Measurements from ENCODE around the gene TNFRSF12A. TPM values are rescaled to one million over a fixed set of nuclear protein-coding genes. Genes with fewer than 3 reads are reported as not detected.

TNFRSF12A gene
- total and polyA plus RNA-seq, 9 of the 15 experiments (the other 6 are each of a cell fraction or from before 2014, with no cell fraction given), result 0.41 to 61.8 (median 26.5) TPM

DNA sequence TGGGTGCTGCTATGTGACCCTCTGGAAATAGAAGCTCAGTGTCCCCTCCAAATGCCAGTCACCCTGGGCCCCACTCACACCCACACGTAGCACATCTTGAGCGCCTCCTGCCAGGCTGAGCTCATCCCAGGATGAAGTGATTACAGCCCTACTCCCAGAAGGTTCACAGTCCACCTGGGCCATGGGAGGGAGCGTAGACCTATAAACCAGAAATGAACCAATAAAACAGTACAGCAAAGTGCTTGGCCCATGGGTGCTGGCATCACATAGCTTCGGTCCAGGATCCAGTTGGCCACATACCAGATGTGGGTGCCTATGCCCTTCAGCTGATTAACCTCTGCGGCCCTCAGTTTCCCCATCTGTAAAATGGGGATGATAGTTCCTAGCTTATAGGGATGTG lies 18.7 kb downstream of the TNFRSF12A start (continued):
- TF ChIP-seq, protein P1, sequence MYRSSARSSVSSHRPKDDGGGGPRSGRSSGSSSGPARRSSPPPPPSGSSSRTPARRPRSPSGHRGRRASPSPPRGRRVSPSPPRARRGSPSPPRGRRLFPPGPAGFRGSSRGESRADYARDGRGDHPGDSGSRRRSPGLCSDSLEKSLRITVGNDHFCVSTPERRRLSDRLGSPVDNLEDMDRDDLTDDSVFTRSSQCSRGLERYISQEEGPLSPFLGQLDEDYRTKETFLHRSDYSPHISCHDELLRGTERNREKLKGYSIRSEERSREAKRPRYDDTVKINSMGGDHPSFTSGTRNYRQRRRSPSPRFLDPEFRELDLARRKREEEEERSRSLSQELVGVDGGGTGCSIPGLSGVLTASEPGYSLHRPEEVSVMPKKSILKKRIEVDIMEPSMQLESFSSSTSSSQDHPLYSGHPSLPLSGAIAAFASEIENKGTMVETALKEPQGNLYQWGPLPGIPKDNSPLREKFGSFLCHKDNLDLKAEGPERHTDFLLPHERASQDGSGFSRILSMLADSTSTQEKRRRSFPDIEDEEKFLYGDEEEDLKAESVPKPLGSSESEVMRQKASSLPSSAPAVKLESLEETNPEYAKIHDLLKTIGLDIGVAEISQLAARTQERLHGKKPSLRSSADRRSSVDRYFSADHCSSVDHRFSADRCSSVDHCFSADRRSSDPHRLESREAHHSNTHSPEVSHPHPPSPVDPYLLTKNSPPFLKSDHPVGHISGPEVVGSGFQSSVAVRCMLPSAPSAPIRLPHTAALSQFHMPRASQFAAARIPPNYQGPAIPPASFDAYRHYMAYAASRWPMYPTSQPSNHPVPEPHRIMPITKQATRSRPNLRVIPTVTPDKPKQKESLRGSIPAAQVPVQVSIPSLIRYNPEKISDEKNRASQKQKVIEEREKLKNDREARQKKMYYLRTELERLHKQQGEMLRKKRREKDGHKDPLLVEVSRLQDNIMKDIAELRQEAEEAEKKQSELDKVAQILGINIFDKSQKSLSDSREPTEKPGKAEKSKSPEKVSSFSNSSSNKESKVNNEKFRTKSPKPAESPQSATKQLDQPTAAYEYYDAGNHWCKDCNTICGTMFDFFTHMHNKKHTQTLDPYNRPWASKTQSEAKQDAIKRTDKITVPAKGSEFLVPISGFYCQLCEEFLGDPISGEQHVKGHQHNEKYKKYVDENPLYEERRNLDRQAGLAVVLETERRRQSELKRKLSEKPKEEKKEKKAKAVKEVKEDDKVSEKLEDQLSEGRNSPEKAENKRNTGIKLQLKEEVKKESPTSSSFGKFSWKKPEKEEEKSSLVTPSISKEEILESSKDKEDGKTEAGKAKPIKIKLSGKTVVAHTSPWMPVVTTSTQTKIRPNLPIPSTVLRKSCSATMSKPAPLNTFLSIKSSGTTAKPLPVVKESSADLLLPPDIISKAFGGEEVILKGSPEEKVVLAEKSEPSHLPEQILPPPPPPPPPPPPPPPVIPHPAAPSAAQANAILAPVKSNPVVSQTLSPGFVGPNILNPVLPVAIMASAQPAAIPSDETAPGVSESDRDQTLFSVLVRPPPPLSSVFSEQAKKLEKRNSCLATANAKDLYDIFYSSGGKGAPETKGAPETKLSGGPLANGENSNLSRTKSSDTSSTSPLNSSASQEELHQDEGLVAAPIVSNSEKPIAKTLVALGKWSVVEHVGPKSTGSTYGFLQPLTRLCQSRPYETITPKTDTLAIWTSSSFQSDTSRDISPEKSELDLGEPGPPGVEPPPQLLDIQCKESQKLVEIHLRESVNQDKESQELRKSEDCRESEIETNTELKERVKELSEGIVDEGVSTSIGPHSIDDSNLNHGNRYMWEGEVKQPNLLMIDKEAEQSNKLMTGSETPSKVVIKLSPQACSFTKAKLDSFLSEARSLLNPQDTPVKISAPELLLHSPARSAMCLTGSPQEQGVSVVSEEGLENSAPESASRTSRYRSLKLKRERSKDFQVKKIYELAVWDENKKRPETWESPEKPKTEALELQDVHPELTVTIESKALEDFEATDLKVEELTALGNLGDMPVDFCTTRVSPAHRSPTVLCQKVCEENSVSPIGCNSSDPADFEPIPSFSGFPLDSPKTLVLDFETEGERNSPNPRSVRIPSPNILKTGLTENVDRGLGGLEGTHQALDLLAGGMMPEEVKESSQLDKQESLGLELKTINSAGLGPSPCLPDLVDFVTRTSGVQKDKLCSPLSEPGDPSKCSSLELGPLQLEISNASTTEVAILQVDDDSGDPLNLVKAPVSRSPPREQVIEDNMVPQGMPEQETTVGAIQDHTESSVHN (IDR thresholded peaks at IDR 0.05; ENCODE audit: borderline replicate concordance in 1 of 2, low read depth in 1 of 2), result no peak
- TF ChIP-seq ESRRA (IDR thresholded peaks at IDR 0.05; ENCODE audit: borderline replicate concordance, low read depth), result peak; percentile 52; the same call in 1 of the 2 replicates
- no peak for TF ChIP-seq PCBP2 (IDR thresholded peaks at IDR 0.05; ENCODE audit: low read depth, low read length, poor library complexity, severe bottlenecking)
- no peak for TF ChIP-seq ZNF780A (CRISPR knock-in tag; IDR thresholded peaks at IDR 0.05)
- no peak for TF ChIP-seq DACH1 (IDR thresholded peaks at IDR 0.05; ENCODE audit: partially characterized antibody)

Data from K562 (cell line).